Body of pancreas (tissue), 4 donors: ENCODE data around the gene KRTAP10-2.

Source experiments
- CTCF ChIP-seq, 7 experiments: fragments of 450-650 bp in 4 of 7; fragments of 200-600 bp in 3 of 7; sonication (generic) in 3 of 7; IDR thresholded peaks; one replicate each; pipeline ENCODE4 v1.5.1; 2016 to 2019; ENCODE audit warnings: antibody characterized with exemption in 7 of 7
- POLR2A ChIP-seq, 3 donors: fragments of 450-650 bp; IDR thresholded peaks; one replicate each; pipeline ENCODE4 v1.6.1; 2016; ENCODE audit warnings: antibody characterized with exemption in 3 of 3, mild to moderate bottlenecking in 2 of 3

DNA sequence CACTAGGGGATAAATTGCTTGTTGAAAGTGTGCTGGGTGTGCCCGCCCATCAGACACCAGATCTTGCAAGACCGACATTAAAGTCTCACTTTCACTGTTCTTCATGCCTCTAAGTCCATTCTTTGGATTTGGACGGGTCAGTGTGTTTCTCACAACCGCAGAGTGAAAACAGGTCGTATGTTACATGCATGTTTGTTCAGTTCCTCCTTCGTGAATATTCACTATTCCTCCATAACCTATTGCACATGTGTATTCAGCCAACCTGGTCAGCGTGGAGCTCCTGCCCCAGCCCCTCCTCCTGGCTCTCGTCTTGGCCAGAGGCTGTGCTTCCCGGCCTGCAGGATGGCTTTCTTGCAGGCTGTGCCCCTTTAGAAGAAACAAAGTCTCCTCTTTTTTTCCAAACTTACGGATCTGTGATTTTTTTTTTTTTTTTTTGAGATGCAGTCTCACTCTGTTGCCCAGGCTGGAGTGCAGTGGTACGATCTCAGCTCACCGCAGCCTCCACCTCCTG, 43.2 kb upstream of the KRTAP10-2 start:
- TF ChIP-seq CTCF (IDR thresholded peaks at IDR 0.05) (no peak), POLR2A (IDR thresholded peaks at IDR 0.05) (no peak)
